T-helper 9 cell (primary cell): ENCODE measurements around the gene DNAJC2.
"Not testable (repeated sequence)": the region's sequence is repeated elsewhere in the genome, so short reads cannot be mapped to it uniquely, and the experiment has no call there.

ENCODE experiments used
- DNase-seq: peaks from one replicate; pipeline ENCODE4 v3.0.0-alpha.2; 2020

DNAJC2 gene

DNA sequence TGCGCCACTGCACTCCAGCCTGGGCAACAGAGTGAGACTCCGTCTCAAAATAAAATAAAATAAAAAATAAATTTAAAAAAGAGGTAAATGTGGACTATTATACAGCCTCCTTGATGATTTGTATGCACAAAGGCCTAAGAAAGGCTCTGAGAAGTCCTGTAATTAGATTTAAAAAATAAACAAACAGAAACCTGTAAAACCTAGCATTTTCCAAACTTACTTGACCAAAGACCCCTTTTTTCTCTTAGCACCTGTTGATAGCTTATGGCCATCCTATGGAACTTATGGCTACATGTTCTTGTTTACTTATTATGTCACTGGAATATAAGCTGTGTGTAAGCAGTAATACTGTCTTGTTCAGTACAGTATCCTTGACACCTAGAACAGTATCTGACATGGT lies 5.7 kb downstream of the DNAJC2 start:
- no peak for DNase-seq

DNA sequence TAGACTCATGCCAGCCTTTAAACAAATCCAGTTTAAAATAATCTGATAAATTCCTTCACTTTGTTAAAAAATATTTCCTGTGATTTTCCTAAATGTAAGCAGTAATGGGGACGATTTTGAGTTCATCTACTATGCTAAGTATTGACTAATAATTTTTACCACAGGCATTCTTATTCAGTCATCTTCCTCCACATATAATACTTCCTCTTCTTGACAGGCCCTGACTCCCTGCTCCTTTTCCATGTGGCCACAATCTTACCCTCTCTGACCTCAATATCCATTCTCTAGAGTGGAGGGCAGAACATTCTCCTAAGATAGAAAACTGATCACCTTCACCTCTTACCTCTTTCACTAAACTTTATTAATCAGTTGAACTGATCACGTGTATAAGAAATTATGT lies 7.8 kb downstream of the DNAJC2 start:
- DNase-seq: no peak

DNA sequence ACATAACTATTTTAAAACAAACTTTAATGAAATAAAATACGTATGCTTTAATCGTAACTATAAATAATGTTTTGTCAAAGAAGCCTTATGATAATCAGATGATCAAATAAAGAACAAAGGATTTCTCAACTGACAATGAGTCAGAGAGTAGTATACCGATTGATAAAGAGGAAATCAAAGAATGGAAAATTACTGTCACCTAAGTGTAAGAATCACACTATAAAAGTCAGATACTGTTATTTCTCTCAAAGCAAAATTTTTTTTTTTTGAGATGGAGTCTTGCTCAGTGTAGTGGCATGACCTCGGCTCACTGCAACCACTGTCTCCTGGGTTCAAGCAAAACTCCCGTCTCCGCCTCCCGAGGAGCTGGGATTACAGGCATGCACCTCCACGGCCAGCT lies 18.8 kb downstream of the DNAJC2 start:
- no peak for DNase-seq

DNA sequence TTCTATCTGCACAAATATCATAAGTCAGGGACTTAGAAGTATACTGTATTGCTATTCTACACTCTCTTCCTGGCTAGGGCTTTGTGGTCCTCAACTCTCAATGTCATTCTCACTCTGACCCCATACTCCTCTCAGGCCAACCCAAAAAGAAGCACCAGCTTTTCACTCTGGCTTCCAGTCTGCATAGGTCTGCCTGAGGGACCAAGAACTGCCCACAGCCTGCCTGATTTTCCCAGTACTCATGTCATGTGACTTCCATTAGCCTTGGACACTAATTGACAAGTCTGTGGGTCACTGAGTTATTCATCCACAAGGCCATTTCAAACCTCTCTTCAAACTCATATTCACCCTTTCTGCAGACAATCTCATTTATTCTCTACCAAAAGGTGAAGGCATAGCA lies 27.6 kb downstream of the DNAJC2 start:
- DNase-seq: no peak

DNA sequence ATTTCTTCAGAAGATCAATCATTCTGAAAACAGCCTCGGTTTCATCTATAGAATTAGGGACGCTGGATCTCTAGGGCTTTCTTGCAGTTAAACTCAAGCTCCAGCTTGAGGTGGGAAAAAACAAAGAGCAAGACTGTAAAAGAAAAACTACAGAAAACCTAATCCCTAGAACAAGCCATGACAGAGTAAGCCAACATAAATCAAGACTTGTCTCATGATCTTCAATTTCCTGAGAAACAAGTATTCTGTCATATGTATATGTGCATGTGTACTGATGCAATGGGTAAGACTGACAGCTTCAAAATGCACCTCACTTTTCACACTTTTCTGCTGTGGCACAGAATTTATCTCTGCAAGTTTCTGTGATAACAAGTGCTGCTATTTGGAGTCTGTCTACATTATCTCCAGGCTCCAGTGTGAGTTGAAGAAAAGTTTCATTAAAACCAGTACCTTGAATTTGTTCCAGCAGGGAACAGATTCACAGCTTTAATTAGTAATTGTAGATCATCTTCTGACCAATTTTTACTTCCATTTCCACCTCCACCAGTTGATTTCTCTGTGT lies 28.1 kb downstream of the DNAJC2 start:
- DNase-seq: no peak

DNA sequence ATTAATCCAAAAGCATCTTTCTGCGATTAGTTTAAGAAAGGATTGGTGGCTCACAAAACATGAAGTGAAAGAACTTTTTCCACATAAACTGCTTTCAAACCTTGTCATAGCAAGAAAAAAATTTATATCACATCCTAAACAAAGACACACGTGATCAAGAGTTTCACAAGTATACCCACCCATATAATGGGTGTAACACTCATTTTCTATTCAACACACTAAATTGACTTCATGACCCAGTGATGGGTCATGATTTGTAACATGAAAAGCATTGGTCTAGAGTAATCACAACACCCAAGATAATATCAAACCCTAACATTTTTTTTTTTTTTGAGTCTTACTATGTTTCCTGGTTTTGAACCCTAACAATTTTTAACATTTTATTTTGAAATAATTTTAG lies 29.7 kb downstream of the DNAJC2 start:
- DNase-seq: no peak

DNA sequence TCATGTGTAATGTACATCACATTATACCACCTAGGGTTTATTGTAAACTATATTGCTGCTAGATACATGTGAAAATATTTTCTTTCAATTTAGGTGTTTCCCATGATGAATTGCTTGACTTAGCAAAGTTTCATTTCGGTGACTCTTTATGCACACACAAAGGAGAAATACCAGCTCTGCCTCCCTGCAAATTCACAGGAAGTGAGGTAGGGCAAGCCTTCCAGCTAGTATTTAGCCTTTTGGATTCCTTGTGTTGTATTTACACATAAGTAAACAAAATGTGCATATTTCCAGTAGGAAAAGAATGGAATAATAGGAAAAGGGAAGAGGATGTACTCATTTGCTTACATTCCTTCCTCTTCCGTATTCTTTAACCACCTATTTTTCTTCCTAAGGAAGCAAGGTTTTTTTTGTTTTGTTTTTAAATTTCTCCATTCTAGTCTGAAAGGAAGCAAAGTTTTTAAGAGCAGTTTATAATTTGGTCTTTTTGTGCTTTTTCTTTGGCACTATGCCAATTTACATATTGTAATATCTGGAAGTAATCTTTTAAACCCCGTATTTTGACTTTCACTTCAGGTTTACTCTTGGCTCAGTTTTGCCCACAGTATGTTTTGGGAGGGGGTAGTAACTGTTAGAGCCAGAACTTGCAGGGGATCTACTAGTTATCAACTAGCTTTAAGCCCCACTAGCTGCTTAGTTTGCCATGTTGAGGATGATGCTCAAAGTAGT lies 36.9 kb downstream of the DNAJC2 start:
- no peak for DNase-seq

DNA sequence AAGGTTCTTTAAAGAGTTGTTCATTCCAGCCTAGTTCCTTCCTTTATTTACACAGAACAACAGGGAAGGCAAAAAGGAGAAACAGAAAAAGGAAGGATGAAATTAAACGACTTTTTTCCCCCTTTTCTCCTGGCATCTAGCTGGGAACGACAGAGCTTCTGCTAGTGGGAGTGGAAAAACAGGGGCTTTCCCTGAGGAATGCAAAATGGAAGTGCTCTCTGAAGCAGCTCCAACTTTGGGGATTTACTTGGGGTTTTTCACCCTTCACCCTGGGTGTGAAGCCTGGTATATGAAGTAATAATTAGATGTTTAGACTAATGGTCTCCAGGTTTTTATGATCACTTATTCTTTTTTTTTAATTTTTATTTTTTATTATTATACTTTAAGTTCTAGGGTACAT lies 43.1 kb downstream of the DNAJC2 start:
- no peak for DNase-seq

DNA sequence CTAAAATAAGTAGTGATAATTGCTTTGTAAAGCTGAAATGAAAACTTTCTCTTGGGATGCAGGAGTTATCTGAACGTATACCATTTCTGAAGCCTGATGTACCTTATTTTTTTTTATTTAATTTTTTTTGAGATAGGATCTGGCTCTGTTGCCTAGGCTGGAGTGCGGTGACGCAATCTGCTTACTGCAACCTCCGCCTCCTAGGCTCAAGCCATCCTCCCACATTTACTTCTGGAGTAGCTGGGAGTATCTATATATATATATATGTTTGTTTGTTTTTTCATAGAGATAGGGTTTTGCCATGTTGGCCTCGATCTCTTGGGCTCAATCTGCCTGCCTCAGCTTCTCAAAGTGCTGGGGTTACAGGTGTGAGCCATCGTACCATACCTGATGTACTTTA lies 44.9 kb downstream of the DNAJC2 start:
- DNase-seq: no peak

DNA sequence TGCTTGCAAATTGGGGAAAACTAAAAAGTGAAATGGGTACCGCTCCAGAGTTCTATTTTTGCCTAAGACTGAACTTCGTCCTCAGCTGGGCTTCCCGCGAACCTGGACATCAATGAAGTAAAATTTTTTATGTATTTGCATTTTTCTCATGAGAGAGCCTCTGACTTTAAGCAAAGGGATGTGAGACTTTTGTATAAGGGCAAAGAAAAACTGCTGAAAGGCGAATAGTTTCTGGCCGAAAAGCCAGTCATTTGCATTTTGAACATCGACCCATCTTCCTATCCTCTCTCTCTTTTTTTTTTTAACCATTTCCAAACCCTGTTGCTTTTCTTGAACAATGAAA lies 46.8 kb downstream of the DNAJC2 start:
- no peak for DNase-seq

DNA sequence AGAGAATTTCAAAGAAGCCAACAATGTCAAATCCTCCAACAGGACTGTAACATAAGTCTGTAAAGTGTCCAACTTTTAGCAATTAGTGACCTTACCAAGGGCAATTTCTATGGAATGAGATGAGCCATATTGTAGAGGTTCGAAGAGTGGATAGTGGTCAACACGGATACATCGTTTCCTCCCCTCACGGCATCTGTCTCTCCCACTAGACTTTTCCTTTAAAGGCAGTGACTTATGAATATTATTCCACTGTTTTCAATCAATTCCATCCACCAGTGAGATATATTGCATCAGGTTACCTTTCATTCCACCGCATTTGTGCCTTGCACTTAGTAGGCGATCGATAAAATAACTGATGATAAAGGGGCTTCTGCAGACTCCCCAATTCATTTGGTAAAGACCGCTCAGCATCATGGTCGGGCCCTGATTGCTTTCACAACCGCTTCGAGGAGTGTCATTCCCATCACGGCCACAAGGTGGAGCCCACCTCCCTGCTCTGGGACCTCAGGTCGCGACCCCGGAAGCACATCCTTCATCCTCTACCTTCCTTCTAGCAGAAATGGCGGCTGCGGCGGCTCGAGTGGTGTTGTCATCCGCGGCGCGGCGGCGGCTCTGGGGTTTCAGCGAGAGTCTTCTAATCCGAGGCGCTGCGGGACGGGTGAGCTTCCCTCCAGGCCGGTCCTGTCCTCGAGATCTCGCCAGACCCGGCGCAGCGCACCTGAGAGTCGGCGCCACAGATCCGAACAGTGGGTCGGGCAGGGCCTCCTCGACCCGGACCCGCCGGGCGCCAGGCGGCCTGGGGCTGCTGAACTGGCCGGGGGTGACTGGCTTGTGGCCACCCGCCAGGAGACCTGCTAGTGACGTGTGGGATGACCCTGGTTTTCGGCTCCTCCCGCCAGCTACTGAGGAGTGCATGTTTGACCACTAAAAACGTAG lies 47.4 kb downstream of the DNAJC2 start, which contains the start of gene PMPCB:
TSS of gene PMPCB (plus strand) at position 535 of the 936 bp plus-strand sequence. CDS start at position 560, 25 bp downstream.
- peak; percentile 97 for DNase-seq

DNA sequence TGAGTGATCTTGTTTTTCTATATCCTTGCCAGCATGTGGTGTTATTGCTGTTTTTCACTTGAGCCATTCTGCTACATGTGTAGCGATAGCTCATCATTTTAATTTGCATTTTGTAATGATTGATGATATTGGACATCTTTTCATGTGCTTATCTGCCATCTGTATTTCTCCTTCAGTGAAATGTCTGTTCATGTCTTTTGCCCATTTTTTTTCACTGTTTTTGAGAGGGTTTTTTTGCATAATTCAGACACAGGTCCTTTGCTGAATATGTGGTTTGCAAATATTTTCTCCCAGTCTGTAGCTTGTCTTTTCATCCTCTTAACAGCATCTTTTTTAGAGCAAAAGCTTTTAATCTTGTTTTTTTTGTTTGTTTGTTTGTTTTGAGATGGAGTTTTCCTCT lies 51.0 kb downstream of the DNAJC2 start:
- no peak for DNase-seq

DNA sequence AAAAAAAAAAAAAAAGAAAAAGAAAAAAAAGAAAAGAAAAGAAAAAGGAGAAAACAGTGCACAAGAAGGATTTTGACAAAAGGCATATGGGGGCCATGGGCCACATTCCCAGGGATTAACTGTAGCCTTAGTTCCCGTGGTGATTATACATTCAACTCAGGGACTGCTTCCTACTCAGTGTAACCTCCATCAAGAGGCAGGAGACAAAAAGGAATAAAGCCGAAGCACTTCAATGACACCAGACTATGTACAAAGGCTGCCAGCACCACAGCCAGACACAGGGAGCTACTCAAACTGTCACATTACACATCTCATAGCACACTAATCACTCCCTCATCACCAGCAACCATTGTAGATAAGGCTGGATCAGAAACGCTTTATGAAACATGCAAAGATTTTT lies 52.4 kb downstream of the DNAJC2 start:
- DNase-seq: no peak

DNA sequence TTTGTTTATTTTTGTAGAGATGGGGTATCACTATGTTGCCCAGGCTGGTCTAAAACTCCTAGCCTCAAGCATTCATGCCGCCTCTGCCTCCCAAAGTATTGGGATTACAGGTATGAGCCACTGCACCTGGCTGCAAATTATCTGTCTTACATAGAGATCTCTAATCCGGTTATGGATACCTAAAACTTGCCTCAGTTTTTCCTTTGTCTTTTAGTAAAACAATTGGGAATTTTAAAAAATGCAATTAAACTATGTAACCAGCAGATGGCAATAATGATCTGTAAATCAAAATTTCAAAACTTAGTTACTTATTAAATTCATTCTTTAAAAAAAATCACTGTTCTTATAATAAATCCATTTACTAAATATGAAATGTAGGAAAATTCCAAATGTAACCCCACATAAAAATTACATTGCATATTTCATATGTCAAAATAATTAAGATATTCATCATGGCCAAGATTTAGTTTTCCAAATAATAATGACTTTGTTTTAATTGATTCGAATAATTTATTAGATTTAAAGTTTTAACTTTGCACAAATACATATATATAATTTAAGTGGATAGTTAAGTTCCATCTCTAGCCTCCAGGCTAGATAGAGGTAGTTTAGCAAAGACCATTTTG lies 61.7 kb downstream of the DNAJC2 start:
- not testable (repeated sequence) for DNase-seq

DNA sequence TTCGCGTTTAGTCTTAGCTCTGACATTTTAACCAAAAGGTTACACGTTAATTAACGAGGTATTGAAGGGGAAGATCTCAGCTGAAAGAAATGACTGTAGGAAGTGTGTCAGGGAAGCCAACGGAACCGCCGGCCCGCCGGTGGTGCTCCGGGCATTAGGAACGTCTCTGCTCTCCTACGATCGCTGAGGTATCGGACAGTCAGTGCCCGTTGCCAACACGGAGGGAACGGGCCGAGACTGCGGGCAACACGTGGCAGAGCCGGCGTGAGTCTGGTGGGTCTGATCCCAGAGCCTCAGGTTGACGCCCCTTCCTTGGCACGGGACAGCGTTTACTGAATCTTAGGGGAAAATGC lies 63.8 kb downstream of the DNAJC2 start:
- DNase-seq: peak; percentile 1

DNA sequence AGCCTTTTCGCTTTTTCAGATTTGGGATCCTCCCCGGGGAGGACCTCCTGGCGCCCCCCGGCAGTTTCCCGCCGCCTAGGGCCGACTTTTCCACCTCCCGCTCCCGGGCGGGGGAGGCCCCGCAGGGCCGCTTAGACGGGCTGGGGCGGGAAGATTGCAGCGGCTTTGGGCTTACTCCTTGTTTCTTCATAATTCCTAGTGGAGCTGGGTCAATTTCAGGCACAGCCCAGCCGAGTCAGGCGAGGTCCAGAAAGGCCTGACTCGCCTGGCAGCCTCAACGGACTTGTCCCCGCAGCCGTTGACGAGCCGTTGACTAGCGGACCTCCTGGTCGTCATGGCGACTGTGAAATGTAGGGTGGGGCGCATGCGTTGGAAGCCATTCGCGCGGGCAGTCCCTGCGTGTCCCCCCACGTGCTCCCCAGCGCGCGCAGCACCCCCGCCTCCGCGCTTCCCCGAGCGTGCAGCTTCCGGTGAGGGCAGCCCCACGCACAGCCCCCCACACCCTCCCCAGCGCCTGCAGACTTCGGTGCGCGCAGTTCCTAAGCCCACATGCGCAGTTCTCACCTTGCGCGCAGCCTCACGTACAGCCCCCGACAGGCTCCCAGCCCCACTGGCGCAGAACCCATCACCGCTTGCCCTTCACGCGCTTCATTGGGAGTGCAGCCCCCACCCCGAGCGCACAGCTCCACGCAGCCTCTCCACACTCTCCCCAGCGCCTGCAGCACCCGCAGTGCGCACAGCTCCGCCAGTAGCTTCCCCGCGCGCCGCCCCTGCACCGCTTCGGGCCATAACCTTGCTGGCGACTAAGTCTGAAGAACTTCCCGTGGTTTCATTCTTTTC lies 64.4 kb downstream of the DNAJC2 start:
- peak; percentile 84 for DNase-seq

DNA sequence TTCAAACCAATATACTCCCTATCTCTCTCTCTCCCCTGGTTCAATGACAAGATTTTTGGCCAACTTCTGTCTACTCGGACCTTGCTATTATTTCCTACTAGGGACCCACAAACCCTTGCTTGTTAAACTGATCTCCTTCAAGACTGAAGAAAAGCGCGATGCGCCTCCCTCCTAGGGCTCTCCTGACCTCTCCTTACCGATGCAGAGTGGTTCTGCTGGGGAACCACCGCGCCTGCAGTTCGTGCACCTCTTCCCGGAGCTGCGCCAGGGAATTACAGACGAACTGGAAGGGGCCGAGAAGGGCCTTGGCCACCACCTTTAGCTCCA lies 65.0 kb downstream of the DNAJC2 start:
- DNase-seq: not testable (repeated sequence)

DNA sequence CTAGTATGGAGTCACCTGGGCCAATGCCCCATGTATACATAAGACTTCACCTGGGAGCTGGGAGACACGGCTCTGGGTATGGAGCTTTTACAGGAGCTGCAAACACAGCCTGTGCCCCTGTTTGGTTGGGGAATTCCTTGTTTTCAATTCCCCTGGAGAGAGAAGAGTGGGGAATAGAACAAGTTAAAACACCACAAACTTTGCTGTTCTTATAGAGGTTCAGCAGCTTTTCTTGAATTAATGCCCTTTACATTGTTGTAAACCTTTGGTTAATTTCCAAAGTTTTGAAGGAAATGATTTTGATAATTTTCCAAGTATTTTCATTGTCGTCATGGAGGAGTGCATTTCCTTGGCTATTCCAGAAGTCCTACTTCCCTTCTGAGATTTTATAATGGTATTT lies 66.4 kb downstream of the DNAJC2 start:
- not testable (repeated sequence) for DNase-seq

DNA sequence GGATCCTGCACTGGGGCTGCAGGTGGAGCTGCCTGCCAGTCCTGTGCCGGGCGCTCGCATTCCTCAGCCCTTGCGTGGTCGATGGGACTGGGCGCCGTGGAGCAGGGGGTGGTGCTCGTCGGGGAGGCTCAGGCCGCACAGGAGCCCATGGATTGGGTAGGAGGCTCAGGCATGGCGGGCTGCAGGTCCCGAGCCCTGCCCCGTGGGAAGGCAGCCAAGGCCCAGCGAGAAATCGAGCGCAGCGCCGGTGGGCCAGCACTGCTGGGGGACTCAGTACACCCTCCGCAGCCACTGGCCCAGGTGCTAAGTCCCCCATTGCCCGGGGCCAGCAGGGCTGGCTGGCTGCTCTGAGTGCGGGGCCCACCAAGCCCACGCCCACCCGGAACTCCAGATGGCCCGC lies 69.7 kb downstream of the DNAJC2 start:
- DNase-seq: not testable (repeated sequence)

DNA sequence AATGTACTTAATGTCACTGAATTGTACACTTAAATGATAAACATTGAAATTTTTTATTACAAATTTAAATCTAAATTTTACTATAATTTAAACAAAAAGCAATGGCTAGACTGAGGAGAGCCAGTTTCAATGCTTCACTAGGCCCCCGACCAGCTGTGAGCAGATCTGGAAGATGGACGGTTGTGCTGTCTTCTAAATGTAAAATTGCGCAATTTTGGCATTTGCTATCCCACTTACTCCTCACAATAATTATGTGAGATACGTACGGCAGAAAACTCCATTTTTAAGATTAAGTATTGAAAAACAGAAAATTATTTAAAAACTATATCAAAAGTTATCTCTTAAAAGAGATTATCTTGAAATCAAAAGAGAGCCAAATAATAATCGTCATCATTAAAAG lies 71.2 kb downstream of the DNAJC2 start:
- DNase-seq: not testable (repeated sequence)

DNA sequence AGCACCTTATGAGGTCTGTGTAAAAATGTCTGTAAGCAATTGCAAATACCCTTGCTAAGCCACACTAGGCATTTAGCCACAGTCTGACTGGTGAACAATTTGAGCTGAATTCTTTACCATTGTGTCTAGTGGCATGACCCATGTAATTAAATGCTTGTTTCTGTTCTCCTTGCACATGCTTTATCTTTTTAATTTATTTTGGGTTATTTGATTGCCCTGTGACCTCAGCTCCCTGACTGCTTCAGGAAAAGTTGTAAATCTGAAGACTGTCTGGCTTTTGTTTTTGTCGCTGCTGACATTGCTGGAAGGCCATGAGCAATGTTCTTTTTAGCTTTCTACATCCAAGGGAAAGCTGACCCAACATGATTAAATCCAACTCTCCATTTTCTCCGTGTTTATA lies 78.3 kb downstream of the DNAJC2 start:
- not testable (repeated sequence) for DNase-seq

DNA sequence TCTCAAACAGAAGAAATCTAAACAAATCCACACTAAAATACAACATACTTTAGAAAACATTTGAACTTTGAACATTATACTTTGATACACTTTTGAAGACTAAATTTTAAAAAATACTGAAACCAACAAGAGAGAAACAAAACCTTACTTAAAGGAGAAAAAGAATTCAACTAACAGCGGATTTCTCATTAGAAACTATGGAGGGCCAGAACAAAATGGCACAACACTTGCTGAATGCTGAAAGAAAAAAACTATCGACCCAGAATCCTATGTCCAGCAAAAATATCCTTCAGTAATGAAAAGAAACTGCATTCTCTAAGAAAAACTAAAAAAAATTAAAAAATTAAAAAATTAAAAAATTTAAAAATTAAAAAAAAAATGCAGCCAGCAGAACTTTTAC lies 80.5 kb downstream of the DNAJC2 start:
- not testable (repeated sequence) for DNase-seq
